ENCODE measurements around the gene MYLK4.

- no peak for TF ChIP-seq SUZ12 (IDR thresholded peaks at IDR 0.05; ENCODE audit: extremely low read depth, insufficient read depth, insufficient read length)
- TF ChIP-seq ZNF274 (IDR thresholded peaks at IDR 0.05; ENCODE audit: low read depth, low read length): no peak
- no peak for TF ChIP-seq YY1 (IDR thresholded peaks at IDR 0.05; ENCODE audit: insufficient read depth, insufficient read length)
These were observed 13.3 kb upstream of the MYLK4 start for GRCh38 chr6:2763876-2764540.

Measured in NT2/D1 (cell line).